Frontal cortex (tissue), 1 donor: Measurements from ENCODE around the gene CCNL2. TPM values are rescaled to one million over a fixed set of nuclear protein-coding genes. Genes with fewer than 3 reads are reported as not detected.

Experiments
- total RNA-seq: library from RNA; depleted of rRNA; stranded (reverse); fragments of >200 nt; gene quantifications from one replicate; pipeline ENCODE4 v1.2.3, GENCODE V29; 2014

The CCNL2 gene
- total RNA-seq, 1 donor from 2014 or later, result 84.0 TPM

Other genes starting within 250 kb of the CCNL2 start
- gene TTLL10, start 225.5 kb downstream of the CCNL2 start, total RNA-seq, result not detected
- not detected for gene TNFRSF18, start 192.7 kb downstream of the CCNL2 start, total RNA-seq
- not detected for gene TNFRSF4, start 185.2 kb downstream of the CCNL2 start, total RNA-seq
- gene SDF4, start 167.3 kb downstream of the CCNL2 start, total RNA-seq, result 22.8 TPM
- gene B3GALT6, start 167.1 kb downstream of the CCNL2 start, total RNA-seq, result 24.1 TPM
- not detected for gene C1QTNF12, start 152.6 kb downstream of the CCNL2 start, total RNA-seq
- gene UBE2J2, start 125.5 kb downstream of the CCNL2 start, total RNA-seq, result 37.9 TPM
- 1.2 TPM for gene SCNN1D, start 118.9 kb downstream of the CCNL2 start, total RNA-seq
- gene ACAP3, start 91.4 kb downstream of the CCNL2 start, total RNA-seq, result 63.2 TPM
- gene PUSL1, start 90.7 kb downstream of the CCNL2 start, total RNA-seq, result 6.5 TPM
- gene INTS11, start 74.7 kb downstream of the CCNL2 start, total RNA-seq, result 28.9 TPM
- gene CPTP, start 74.5 kb downstream of the CCNL2 start, total RNA-seq, result 14.3 TPM
- 0.41 TPM for gene TAS1R3, start 68.1 kb downstream of the CCNL2 start, total RNA-seq
- gene DVL1, start 49.9 kb downstream of the CCNL2 start, total RNA-seq, result 65.2 TPM
- gene MXRA8, start 40.8 kb downstream of the CCNL2 start, total RNA-seq, result 10.2 TPM
- gene AURKAIP1, start 24.1 kb downstream of the CCNL2 start, total RNA-seq, result 31.0 TPM
- gene MRPL20, start 8.0 kb upstream of the CCNL2 start, total RNA-seq, result 54.6 TPM
- 1.2 TPM for gene ANKRD65, start 21.9 kb upstream of the CCNL2 start, total RNA-seq
- gene VWA1, start 36.4 kb upstream of the CCNL2 start, total RNA-seq, result 2.9 TPM
- not detected for gene ATAD3C, start 50.4 kb upstream of the CCNL2 start, total RNA-seq
- 10.6 TPM for gene ATAD3B, start 72.4 kb upstream of the CCNL2 start, total RNA-seq
- 9.0 TPM for gene ATAD3A, start 112.8 kb upstream of the CCNL2 start, total RNA-seq
- 16.3 TPM for gene TMEM240, start 141.3 kb upstream of the CCNL2 start, total RNA-seq
- 34.2 TPM for gene SSU72, start 175.5 kb upstream of the CCNL2 start, total RNA-seq
- 2.9 TPM for gene FNDC10, start 200.8 kb upstream of the CCNL2 start, total RNA-seq
- 45.7 TPM for gene MIB2, start 216.2 kb upstream of the CCNL2 start, total RNA-seq
- gene MMP23B, start 232.8 kb upstream of the CCNL2 start, total RNA-seq, result 0.82 TPM